ENCODE data around the gene TMEM183A.

TMEM183A gene

DNA sequence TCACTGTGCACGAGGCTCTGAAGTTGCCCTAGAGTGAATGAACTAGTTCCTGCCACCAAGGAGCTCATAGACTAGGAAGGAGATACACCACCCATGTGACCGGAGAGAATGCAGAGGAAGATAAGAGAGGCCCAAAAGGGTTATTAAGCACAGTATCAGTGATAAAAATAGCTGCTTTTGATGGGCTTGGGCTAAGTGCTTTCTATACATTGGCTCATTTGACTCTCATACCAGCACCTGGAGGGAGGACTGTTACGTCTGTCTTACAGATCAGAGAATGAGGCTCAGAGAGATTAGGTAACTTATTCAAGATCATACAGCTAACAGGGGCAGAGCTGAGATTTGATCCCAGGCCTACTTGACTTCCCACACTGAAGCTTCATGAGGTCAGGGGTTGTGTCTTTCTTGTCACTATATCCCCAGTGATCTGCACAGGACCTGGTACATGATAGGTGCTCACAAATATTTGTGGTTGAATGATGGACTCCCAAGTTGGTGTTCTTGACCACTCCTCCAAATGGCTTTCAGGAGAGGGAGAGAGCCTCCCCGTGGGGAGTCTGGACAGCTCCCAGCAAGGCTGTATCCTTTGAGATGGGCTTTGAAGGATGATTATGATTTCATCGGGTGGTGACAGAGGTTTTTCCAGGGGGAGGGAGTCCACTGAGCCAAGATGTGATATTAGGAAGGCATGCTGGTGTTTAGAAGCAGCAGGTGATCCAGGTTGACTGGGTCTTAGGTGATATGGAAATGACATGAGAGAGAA, 33.5 kb downstream of the TMEM183A start:
- in situ Hi-C loops (cut with MboI; ENCODE audit: low pct_unique_long_range_greater_than_20kb, low sequenced_read_pairs, unreplicated experiment) = no loop called here
- no peak for DNase-seq (ENCODE audit: low spot score)
- TF ChIP-seq, protein P1, sequence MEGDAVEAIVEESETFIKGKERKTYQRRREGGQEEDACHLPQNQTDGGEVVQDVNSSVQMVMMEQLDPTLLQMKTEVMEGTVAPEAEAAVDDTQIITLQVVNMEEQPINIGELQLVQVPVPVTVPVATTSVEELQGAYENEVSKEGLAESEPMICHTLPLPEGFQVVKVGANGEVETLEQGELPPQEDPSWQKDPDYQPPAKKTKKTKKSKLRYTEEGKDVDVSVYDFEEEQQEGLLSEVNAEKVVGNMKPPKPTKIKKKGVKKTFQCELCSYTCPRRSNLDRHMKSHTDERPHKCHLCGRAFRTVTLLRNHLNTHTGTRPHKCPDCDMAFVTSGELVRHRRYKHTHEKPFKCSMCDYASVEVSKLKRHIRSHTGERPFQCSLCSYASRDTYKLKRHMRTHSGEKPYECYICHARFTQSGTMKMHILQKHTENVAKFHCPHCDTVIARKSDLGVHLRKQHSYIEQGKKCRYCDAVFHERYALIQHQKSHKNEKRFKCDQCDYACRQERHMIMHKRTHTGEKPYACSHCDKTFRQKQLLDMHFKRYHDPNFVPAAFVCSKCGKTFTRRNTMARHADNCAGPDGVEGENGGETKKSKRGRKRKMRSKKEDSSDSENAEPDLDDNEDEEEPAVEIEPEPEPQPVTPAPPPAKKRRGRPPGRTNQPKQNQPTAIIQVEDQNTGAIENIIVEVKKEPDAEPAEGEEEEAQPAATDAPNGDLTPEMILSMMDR (IDR thresholded peaks at IDR 0.05; ENCODE audit: extremely low read depth, insufficient read depth, missing control alignments) = no peak

DNA sequence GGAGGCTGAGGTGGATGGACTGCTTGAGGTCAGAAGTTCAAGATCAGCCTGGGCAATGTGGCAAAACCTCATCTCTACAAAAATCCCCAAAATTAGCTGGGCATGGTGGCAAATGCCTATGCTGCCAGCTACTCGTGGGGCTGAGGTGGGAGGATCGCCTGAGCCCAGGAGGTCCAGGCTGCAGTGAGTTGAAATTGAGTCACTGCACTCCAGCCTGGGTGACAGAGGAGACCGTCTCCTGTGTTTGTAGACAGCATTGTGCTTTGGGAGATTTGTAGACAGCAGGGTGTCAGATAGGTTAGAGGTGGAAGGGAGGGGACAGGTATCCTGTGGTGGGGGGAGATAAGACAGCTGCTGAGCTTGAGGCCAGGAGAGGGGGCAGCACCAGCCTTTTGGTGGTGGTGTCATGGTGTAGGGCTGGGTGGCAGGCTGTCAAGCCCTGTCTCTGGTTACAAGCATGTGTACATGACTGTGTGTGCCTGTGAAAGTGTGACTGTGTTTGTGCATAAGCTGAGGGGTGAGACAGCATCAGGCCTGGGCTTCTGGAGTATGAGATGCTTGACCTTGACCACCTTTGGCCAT, 34.3 kb downstream of the TMEM183A start:
- in situ Hi-C loops (cut with MboI; ENCODE audit: low pct_unique_long_range_greater_than_20kb, low sequenced_read_pairs, unreplicated experiment) = no loop called here
- no peak for DNase-seq (ENCODE audit: low spot score)
- TF ChIP-seq, protein P1 (IDR thresholded peaks at IDR 0.05; ENCODE audit: extremely low read depth, insufficient read depth, missing control alignments) = no peak

DNA sequence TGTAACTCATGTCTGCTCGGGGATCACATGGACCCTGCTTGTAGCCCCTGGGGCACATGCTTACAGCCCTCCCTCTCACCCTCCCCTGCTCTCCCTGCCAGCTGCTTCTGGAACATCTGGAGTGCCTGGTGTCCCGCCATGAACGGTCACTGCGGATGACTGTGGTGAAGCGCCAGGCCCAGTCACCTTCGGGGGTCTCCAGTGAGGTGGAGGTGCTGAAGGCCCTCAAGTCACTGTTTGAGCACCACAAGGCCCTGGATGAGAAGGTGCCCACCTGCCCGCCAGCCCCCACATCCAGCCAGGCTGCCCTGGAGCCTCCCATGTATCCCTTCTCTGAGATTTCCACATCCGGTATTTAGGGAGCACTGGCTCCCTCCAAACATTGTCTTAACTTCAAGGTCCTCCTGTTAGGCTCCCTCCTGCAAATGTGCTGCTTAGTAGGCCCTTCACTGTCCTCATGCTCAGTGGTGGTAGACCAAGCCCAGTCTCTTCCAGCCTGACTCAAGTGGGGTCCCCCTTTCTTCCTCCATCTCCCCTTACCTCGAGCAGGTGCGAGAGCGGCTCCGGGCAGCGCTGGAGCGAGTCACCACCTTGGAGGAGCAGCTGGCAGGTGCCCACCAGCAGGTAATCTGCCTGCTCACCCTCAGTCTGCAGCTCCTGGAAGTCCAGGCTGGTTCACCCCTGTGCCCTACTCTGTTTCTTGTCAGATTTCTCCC, 36.8 kb downstream of the TMEM183A start:
- no peak for DNase-seq (ENCODE audit: low spot score)
- TF ChIP-seq, protein P1 (IDR thresholded peaks at IDR 0.05; ENCODE audit: extremely low read depth, insufficient read depth, missing control alignments) = no peak
- in situ Hi-C loops (cut with MboI; ENCODE audit: low pct_unique_long_range_greater_than_20kb, low sequenced_read_pairs, unreplicated experiment) = no loop called here

DNA sequence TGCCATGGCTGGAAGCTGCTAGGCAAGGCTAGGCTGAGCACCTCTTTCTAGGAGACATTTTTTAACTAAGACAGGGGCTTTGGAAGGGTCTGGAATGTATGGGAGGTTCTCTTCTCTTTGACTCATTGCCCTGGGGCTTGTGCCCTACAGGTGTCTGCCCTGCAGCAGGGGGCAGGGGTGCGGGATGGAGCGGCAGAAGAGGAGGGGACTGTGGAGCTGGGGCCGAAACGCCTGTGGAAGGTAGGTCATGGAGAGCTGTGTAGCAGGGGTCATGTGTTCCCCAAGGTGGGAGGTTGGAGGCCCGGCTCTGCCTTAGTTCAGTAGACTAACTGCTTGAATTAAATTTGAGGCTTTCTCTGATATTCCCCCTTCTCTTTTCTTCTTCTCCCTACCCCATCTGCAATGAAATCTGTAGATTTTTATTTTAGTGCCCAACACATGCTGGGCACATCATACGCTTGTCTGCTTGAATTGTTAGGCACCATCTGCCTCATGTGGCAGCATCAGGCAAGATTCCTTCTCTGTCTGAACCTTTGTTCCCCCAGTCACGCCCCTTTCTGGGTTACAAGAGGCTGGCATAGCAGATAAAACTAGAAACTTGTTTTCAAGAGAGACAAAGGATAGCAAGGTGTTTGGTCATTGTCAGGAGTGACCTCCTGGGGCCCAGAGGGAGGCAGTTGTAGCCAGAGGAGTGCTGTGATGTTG, 37.5 kb downstream of the TMEM183A start:
- in situ Hi-C loops (cut with MboI; ENCODE audit: low pct_unique_long_range_greater_than_20kb, low sequenced_read_pairs, unreplicated experiment) = no loop called here
- DNase-seq (ENCODE audit: low spot score) = no peak
- TF ChIP-seq, protein P1 (IDR thresholded peaks at IDR 0.05; ENCODE audit: extremely low read depth, insufficient read depth, missing control alignments) = no peak

DNA sequence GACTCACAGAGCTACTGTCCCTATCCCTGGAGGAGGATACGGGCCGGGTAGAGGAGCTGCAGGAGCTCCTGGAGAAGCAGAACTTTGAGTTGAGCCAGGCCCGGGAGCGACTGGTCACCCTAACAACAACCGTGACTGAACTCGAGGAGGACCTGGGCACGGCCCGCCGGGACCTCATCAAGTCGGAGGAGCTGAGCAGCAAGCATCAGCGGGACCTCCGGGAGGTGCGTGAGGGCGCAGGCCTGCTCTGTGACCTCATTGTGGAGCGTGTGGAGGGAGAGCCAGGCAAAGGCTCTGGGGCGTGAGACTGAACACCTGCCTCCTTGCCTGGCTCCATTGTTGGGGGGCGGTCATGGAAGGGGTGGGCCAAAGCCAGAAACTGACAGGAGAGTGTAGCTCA, 38.2 kb downstream of the TMEM183A start:
- in situ Hi-C loops (cut with MboI; ENCODE audit: low pct_unique_long_range_greater_than_20kb, low sequenced_read_pairs, unreplicated experiment) = no loop called here
- DNase-seq (ENCODE audit: low spot score) = no peak
- TF ChIP-seq, protein P1 (IDR thresholded peaks at IDR 0.05; ENCODE audit: extremely low read depth, insufficient read depth, missing control alignments) = no peak

DNA sequence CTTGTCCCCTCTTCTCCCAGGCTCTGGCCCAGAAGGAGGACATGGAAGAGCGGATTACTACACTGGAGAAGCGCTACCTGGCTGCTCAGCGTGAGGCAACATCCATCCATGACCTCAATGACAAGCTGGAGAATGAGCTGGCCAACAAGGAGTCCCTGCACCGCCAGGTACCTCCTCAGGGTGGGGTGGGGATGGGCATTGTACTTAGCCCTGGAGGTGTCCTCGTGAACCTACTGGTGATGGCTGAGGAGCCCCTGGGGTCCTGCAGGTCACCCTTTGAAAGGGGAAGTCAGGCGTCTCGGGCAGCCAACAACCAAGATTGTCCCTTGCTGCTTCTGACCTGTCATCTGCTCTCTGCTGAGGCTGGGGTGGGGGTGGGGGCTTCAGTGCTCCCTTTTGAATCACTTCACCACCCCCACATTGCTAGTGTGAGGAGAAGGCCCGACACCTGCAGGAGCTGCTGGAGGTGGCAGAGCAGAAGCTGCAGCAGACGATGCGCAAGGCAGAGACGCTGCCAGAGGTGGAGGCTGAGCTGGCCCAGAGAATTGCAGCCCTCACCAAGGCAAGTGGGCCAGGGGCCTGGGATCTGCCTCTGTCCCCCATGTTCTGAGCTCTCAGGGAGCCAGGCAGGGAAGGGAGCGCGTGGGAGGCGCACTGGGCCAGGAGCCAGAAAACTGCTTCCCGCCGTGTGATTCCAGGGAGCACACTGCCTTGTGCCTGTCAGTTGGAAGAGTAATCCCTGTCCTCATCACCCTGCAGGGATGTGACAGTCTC, 38.8 kb downstream of the TMEM183A start:
- no peak for DNase-seq (ENCODE audit: low spot score)
- in situ Hi-C loops (cut with MboI; ENCODE audit: low pct_unique_long_range_greater_than_20kb, low sequenced_read_pairs, unreplicated experiment) = no loop called here
- TF ChIP-seq, protein P1 (IDR thresholded peaks at IDR 0.05; ENCODE audit: extremely low read depth, insufficient read depth, missing control alignments) = no peak

Data from GM13977 (cell line).